NOMO-1 (cell line): ENCODE data around the gene MS4A5.
"Not testable (repeated sequence)": the region's sequence is repeated elsewhere in the genome, so short reads cannot be mapped to it uniquely, and the experiment has no call there.

Source experiments
- DNase-seq, 2 experiments: peaks; one replicate each; lab custom pipeline; 2025; ENCODE audit not compliant: unreplicated experiment in 2 of 2; lab: John Stamatoyannopoulos, UW

The MS4A5 gene

GRCh38 chr11:60429272-60429671, at the start of gene MS4A5:
Gene MS4A5, plus strand, starts transcription at chr11:60429572. Its CDS starts 103 bp downstream, at chr11:60429675.
- no peak for DNase-seq

GRCh38 chr11:60389279-60389910, 40.0 kb upstream of the MS4A5 start:
- peak; percentile 93 to 99 for DNase-seq

- peak in 1 of 2 experiments; percentile 23 for DNase-seq
These were observed 39.0 kb upstream of the MS4A5 start for GRCh38 chr11:60390419-60390818.

- peak in 1 of 2 experiments; percentile 11 for DNase-seq
These were observed 37.0 kb upstream of the MS4A5 start for GRCh38 chr11:60392361-60392760.

- DNase-seq = no peak
These were observed 36.4 kb upstream of the MS4A5 start for GRCh38 chr11:60393016-60393415.

GRCh38 chr11:60394666-60395380, 34.5 kb upstream of the MS4A5 start:
- DNase-seq = peak in 1 of 2 experiments; percentile 23

GRCh38 chr11:60396382-60396781, 33.0 kb upstream of the MS4A5 start, which contains the start of gene MS4A14:
Gene MS4A14, plus strand, starts transcription at chr11:60396459. Its CDS starts 120 bp downstream, at chr11:60396579.
- peak in 1 of 2 experiments; percentile 75 for DNase-seq

- peak; percentile 86 to 95 for DNase-seq
These were observed 32.6 kb upstream of the MS4A5 start for GRCh38 chr11:60396799-60397198.

- no peak for DNase-seq
These were observed 9.4 kb upstream of the MS4A5 start for GRCh38 chr11:60420015-60420414.

- DNase-seq = no peak
These were observed 6.8 kb upstream of the MS4A5 start for GRCh38 chr11:60422609-60423008.

- peak in 1 of 2 experiments; percentile 55 for DNase-seq
These were observed 855 bp upstream of the MS4A5 start for GRCh38 chr11:60428517-60428916.

- no peak for DNase-seq
These were observed 1.9 kb downstream of the MS4A5 start for GRCh38 chr11:60431251-60431650.

GRCh38 chr11:60433401-60433800, 4.0 kb downstream of the MS4A5 start:
- no peak for DNase-seq

GRCh38 chr11:60447070-60447469, 17.7 kb downstream of the MS4A5 start:
- DNase-seq = no peak

GRCh38 chr11:60447846-60448245, 18.5 kb downstream of the MS4A5 start:
- DNase-seq = no peak

- DNase-seq = not testable (repeated sequence)
These were observed 21.8 kb downstream of the MS4A5 start for GRCh38 chr11:60451185-60451584.

GRCh38 chr11:60454212-60454611, 24.8 kb downstream of the MS4A5 start:
- DNase-seq = no peak

GRCh38 chr11:60455531-60456042, 26.2 kb downstream of the MS4A5 start, which contains the start of gene MS4A1:
Gene MS4A1, plus strand, starts transcription at chr11:60455847. Its CDS starts 6,528 bp downstream, at chr11:60462375.
- no peak for DNase-seq

GRCh38 chr11:60457576-60457975, 28.2 kb downstream of the MS4A5 start:
- DNase-seq = no peak

GRCh38 chr11:60459345-60459744, 30.0 kb downstream of the MS4A5 start:
- no peak for DNase-seq

- DNase-seq = no peak
These were observed 39.5 kb downstream of the MS4A5 start for GRCh38 chr11:60468829-60469228.

GRCh38 chr11:60469723-60470122, 40.4 kb downstream of the MS4A5 start:
- no peak for DNase-seq
